MCF 10A (cell line): Measurements from ENCODE around the gene CDH3. TPM values are rescaled to one million over a fixed set of nuclear protein-coding genes. Genes with fewer than 3 reads are reported as not detected.
A peak's percentile ranks its signal among the peaks of the same experiment; 100 is the strongest.

Source experiments
- BruUV-seq: library from RNA; stranded (reverse); fragments of 400-500 nt; replicated peaks from 2 replicates; lab custom pipeline; 2021; lab: Mats Ljungman, UMichigan
- CTCF ChIA-PET: fragments of 300-600 bp; sonication (Branson Sonifier 250); formaldehyde crosslinking; extraction: SDS; loops from one replicate; lab custom pipeline; 2021; ENCODE audit warnings: antibody characterized with exemption, inconsistent platforms; lab: Yijun Ruan, JAX
- POLR2A ChIA-PET: fragments of 300-600, 350-650 bp; sonication (Branson Sonifier 250); formaldehyde crosslinking; extraction: SDS; loops from one replicate; lab custom pipeline; 2020; ENCODE audit warnings: antibody characterized with exemption, inconsistent platforms; lab: Yijun Ruan, JAX
- DNase-seq: peaks from one replicate; pipeline ENCODE4 v3.0.0-alpha.2; 2018; ENCODE audit not compliant: unreplicated experiment
- H3K27ac Mint-ChIP-seq: one replicate; pipeline ENCODE4 v1.8.0; 2022; ENCODE audit warnings: mild to moderate bottlenecking, low read depth, mixed read lengths; ENCODE audit not compliant: unreplicated experiment
- H3K27me3 Mint-ChIP-seq: one replicate; pipeline ENCODE4 v1.8.0; 2022; ENCODE audit warnings: mixed read lengths; ENCODE audit not compliant: insufficient read depth, unreplicated experiment
- H3K36me3 Mint-ChIP-seq: one replicate; pipeline ENCODE4 v1.8.0; 2022; ENCODE audit warnings: mild to moderate bottlenecking, moderate library complexity, mixed read lengths; ENCODE audit not compliant: insufficient read depth, unreplicated experiment
- H3K4me1 Mint-ChIP-seq: one replicate; pipeline ENCODE4 v1.8.0; 2022; ENCODE audit warnings: mixed read lengths; ENCODE audit not compliant: insufficient read depth, unreplicated experiment
- H3K4me3 Mint-ChIP-seq: one replicate; pipeline ENCODE4 v1.8.0; 2022; ENCODE audit warnings: mild to moderate bottlenecking, moderate library complexity, mixed read lengths; ENCODE audit not compliant: unreplicated experiment
- H3K9me3 Mint-ChIP-seq: one replicate; pipeline ENCODE4 v1.8.0; 2022; ENCODE audit warnings: mixed read lengths; ENCODE audit not compliant: unreplicated experiment
- CTCF ChIP-seq: fragments of 200-600 bp; IDR thresholded peaks from one replicate; pipeline ENCODE4 v1.8.0; 2022; ENCODE audit warnings: antibody characterized with exemption, mild to moderate bottlenecking; ENCODE audit not compliant: unreplicated experiment
- intact Hi-C: fragments of 100-400 bp; cut with micrococcal nuclease; formaldehyde crosslinking; loops from 2 replicates; pipeline ENCODE4 v1.14.1; 2022
- total RNA-seq: library from RNA; stranded (reverse); gene quantifications from 2 replicates; pipeline ENCODE4 v1.2.3, GENCODE V29; 2022

The CDH3 gene
- total RNA-seq, 1 experiment from 2014 or later: 107 TPM

- H3K4me1 Mint-ChIP-seq: peaks cover 40% of the 10 kb centered on the region
- H3K4me3 Mint-ChIP-seq: no peak overlapping the region
- H3K27ac Mint-ChIP-seq: peak overlapping the region; percentile 92
- no peaks in the 10 kb centered on the region for H3K9me3 Mint-ChIP-seq
- ChIA-PET CTCF (interaction anchor here (0.9 to 9.1 kb wide), 3 partner anchors 29 to 736 kb away, joined by 3 to 60 read pairs (median 4); no protein-coding TSS in a partner anchor), POLR2A (interaction anchor here (0.6 to 8.2 kb wide), 5 partner anchors 18 to 129 kb away, joined by 3 to 98 read pairs (median 16); partner anchors contain the start of gene CDH3)
- TF ChIP-seq CTCF: no peak
- BruUV-seq: no TSS peak
- no peaks in the 10 kb centered on the region for H3K27me3 Mint-ChIP-seq
- intact Hi-C loops: no loop called here
- DNase-seq: peak; percentile 38
- H3K36me3 Mint-ChIP-seq: peaks cover 19% of the 10 kb centered on the region
Observed at GRCh38 chr16:68664297-68664696, 19.2 kb downstream of the CDH3 start.

GRCh38 chr16:68665501-68665900 lies 20.4 kb downstream of the CDH3 start:
- Mint-ChIP-seq H3K27ac (peak overlapping the region; percentile 92), H3K9me3 (no peaks in the 10 kb centered on the region), H3K36me3 (peaks cover 23% of the 10 kb centered on the region), H3K27me3 (no peaks in the 10 kb centered on the region), H3K4me3 (peak overlapping the region; percentile 41), H3K4me1 (peaks cover 43% of the 10 kb centered on the region)
- ChIA-PET CTCF (interaction anchor here (0.5 to 9.1 kb wide), 2 partner anchors 75 to 621 kb away, joined by 3 to 60 read pairs; no protein-coding TSS in a partner anchor), POLR2A (interaction anchor here (0.6 to 8.2 kb wide), 9 partner anchors 7 to 91 kb away, joined by 3 to 110 read pairs (median 3); partner anchors contain the start of gene CDH3)
- no TSS peak for BruUV-seq
- intact Hi-C loops: no loop called here
- peak; percentile 97 for DNase-seq
- no peak for TF ChIP-seq CTCF

- DNase-seq: peak; percentile 95
- no peak for TF ChIP-seq CTCF
- BruUV-seq: no TSS peak
- H3K4me3 Mint-ChIP-seq: peak overlapping the region; percentile 48
- peak overlapping the region; percentile 92 for H3K27ac Mint-ChIP-seq
- no peaks in the 10 kb centered on the region for H3K27me3 Mint-ChIP-seq
- no peaks in the 10 kb centered on the region for H3K9me3 Mint-ChIP-seq
- POLR2A ChIA-PET: interaction anchor here (0.6 to 8.2 kb wide), 26 partner anchors 9 to 464 kb away, joined by 3 to 110 read pairs (median 5); partner anchors contain the start of genes CDH1, CDH3, CHTF8 and HAS3
- peaks cover 36% of the 10 kb centered on the region for H3K4me1 Mint-ChIP-seq
- intact Hi-C loops: loop anchor here (1.0 kb wide), 1 partner anchor 10 kb away; no protein-coding TSS in a partner anchor
- CTCF ChIA-PET: interaction anchor here (0.7 to 9.1 kb wide), 10 partner anchors 10 to 175 kb away, joined by 3 to 60 read pairs (median 6); partner anchors contain the start of gene TANGO6
- peaks cover 17% of the 10 kb centered on the region for H3K36me3 Mint-ChIP-seq
Observed at GRCh38 chr16:68668266-68668665, 23.2 kb downstream of the CDH3 start.

GRCh38 chr16:68676113-68676860 lies 31.2 kb downstream of the CDH3 start:
- no peaks in the 10 kb centered on the region for H3K9me3 Mint-ChIP-seq
- no peak overlapping the region for H3K4me3 Mint-ChIP-seq
- H3K27ac Mint-ChIP-seq: no peak overlapping the region
- no TSS peak for BruUV-seq
- intact Hi-C loops: no loop called here
- H3K36me3 Mint-ChIP-seq: peaks cover 51% of the 10 kb centered on the region
- H3K4me1 Mint-ChIP-seq: no peaks in the 10 kb centered on the region
- peak; percentile 57 for DNase-seq
- CTCF ChIA-PET: interaction anchor here (0.7 to 3.3 kb wide), 2 partner anchors 54 to 86 kb away, joined by 3 to 16 read pairs; no protein-coding TSS in a partner anchor
- no peak for TF ChIP-seq CTCF
- POLR2A ChIA-PET: interaction anchor here (0.6 to 4.1 kb wide), 5 partner anchors 8 to 32 kb away, joined by 3 to 19 read pairs (median 3); partner anchors contain the start of gene CDH3
- no peaks in the 10 kb centered on the region for H3K27me3 Mint-ChIP-seq
